HuH-7 (cell line): ENCODE measurements around the gene SORCS2.

Experiments
- DNase-seq: peaks from one replicate; pipeline ENCODE4 v3.0.0; 2011; ENCODE audit warnings: low spot score

Gene SORCS2

DNA sequence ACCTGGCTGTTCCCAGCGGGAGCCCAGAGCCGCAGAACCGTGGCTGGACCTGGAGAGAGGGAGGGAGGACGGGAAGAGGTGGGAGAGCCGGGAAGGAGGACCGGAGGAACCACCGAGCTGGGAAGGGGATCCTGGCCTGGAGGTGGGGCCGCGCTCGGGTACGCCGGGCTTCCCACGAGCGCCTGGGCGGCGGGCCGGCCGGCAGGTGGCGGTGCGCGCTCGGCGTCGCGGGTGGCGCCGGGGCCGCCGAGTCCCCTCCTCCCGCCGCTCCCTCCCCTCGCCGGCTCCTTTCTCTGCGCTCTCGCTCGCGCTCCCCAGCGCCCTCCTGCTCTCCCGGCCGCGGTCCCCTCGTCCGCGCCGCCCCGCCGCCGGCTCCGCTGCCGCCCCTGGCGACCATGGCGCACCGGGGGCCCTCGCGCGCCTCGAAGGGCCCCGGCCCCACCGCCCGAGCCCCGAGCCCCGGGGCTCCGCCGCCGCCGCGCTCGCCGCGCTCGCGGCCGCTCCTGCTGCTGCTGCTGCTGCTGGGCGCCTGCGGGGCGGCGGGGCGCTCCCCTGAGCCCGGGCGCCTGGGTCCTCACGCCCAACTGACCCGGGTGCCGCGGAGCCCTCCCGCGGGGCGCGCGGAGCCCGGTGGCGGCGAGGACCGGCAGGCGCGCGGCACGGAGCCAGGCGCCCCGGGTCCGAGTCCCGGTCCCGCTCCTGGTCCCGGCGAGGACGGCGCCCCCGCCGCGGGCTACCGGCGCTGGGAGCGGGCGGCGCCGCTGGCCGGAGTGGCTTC is at the start of gene SORCS2:
Gene SORCS2, plus strand, starts transcription at position 287 of the 778 bp plus-strand sequence.
- peak; percentile 76 for DNase-seq

DNA sequence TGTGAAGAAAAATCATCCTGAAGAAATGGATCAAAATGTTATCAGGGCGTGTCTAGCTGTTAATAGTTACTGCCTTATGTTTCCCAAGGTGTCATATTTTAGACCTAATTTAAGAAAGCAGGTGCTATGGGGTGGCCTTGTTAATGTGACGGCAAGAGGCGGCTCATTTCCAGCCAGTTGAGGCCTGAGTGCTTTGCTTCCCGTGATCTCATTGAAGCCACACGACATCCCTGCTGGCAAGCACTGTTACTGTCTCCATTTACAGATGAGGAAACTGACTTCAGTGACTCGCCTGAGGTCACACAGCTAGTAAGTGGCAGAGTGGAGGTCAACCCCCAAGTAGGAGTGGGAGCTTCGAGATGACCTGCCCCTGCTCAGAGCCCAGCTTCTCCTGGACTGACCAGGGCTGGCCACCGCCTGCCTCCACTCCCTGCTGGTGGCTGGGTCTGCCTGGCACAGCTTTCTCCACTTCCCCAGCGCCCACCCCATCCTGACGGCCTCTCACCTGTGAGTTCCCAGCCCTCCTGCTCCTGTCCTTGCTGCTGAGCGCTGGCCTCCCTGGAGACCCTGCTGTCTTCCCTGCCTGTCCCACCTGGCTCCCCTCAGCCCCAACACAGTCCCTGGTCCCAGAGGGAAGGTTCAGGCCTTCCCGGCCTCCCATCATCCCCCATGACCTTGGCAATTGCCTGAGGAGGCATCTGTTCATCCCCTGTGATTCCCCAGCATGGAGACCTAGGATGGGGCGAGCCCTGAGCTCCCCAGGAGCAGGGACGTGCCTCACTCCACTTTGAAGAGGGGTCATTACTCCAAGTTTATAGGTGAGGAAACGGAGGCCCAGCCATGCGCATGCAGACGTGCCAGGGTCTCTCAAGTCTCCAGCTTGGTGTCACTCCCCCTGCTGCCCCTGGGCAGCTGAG is 47.7 kb upstream of the SORCS2 start:
- DNase-seq: no peak

DNA sequence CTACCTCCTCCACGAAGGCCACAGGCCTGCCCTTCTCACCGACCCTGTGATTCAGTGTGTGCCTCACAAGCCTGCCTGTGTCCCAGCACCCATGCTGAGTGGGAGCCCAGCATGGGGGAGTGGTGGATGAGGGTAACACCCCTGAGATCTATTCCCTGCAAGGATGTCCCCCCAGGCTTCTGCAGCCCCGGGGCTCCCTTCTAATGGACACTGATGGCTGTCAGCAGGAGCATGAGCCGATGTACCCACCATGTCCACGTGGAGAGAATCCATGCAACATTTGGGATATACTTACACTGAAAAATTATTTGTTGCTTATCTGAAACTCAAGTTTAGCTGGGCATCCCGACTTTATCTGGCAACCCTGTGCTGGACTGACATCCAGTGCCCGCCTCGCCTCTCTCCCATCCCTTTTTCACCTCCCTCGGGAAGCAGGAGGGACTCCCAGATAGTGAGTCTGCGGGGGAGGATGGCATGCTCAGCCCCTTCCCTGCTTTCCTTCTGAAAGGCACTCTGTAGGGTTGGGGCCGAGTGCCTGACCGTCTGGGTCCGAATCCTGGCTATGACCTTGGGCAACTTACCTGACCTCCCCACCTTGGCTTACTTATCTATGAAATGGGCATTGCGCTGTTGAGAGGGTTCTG is 46.9 kb upstream of the SORCS2 start:
- DNase-seq: no peak

DNA sequence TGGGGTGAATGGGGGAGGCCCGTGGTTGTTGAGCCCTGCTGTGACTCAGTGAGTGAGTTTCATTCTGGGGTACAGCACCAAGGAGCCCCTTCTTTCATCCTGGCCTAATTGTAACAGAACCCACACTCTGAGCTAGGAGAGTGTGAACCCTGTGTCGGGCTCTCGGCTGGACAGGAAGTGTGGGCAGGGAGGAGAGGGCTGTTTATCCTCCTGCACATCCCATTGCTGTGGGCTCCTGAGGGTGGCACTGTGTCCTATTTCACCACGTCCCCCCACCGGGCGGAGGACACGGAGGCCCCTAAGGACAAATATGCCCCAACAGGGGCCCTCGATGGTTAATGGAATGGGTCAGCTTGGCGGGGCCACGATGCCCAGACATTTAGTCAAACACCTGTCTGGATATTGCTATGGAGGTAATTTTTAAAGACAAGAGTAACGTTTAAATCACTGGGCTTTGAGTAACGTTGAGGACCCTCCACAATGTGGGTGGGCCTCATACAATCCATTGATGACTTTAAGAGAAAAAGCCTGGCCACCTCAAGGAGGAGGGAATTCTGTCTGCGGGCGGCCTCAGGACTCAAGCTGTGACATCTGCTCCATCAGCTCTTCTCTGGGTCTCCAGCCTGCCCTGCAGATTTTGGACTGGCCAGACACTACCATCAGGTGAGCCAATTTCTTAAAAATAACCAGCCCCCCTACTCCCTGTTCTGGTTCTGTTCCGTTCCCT is 46.1 kb upstream of the SORCS2 start:
- DNase-seq: no peak

DNA sequence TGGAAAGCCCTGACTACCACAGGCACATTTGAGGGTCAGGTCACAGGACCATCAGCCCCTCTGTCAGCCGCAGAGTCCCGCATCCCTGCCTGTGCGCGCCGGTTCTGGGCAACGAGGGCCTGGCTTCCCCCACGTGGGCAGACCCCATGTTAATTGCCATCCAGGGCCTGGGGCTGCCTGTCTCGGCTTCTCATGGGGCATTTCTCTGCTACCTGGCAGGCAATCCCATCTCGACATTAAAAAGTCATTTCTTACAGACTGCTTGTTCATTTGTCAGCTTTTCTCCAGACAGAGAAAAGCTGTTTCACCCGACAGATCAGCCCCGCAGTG is 45.6 kb upstream of the SORCS2 start:
- no peak for DNase-seq

DNA sequence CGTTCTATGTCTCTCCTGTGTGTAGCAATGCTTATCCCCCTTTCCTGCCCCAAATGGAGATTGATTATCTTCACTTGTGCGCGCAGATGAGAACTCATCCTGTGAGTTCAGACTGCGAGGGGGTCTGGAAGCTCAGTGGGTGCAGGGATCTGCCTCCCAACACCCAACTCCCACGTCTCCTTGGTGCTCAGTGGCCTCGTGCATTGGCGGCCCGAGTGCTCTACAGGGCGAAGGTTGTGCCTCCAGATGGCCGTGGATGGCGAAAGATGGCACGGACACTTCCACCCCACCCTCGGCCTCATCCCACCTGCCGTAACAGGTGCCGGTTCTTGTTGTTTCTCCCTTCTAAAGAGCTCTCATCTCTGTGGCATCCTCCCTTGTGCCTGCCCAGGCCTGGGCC is 45.1 kb upstream of the SORCS2 start:
- DNase-seq: no peak

DNA sequence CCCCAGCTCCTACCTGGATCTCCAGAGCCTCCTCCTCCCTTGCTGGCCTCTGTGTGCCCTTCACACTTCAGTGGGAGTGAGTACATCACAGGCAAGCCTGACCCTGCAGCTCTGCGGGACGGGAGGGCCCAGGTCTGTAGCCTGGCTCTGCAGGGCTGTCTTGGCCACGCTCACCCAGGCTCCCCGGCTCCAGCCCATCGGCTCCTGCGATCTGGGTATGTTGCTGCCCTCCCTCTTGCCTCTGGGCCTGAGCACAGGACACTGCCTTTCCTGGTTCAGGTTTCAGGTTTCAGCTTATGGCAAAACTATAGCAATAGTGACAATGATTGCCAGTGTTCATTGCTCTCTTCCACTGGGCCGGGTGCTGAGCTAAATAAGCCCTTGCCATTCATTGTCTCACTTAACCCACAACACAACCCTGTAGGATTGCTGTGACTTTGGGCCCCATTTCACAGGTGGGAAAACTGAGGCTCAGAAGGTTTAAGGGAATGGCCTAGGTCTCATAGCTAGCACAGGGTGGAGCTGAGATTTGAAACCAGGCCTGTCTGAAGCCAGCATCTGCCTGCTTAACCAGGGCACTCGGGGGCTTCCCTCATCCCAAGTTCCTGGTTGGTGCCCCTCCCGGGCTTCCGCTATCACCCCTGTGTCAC is 44.6 kb upstream of the SORCS2 start:
- DNase-seq: no peak

DNA sequence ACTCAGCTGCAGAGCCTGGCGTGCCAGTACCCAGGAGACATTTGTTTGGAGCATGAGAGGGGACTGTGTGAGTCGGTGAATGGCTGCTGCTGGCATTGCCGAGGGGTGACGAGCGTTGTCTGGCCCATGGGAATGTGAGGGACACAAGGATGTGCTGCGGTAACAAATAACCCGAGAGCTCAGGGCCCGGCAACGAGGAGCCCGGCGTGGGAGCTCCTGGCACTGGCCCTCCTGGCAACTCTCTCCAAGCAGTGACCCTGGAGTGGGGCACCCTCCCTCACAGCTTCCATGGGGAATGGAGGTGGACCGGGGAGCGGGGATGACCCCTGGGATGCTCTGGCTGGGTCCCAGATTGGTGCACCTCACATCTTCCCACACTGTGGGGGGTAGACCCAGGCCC is 44.0 kb upstream of the SORCS2 start:
- DNase-seq: no peak

DNA sequence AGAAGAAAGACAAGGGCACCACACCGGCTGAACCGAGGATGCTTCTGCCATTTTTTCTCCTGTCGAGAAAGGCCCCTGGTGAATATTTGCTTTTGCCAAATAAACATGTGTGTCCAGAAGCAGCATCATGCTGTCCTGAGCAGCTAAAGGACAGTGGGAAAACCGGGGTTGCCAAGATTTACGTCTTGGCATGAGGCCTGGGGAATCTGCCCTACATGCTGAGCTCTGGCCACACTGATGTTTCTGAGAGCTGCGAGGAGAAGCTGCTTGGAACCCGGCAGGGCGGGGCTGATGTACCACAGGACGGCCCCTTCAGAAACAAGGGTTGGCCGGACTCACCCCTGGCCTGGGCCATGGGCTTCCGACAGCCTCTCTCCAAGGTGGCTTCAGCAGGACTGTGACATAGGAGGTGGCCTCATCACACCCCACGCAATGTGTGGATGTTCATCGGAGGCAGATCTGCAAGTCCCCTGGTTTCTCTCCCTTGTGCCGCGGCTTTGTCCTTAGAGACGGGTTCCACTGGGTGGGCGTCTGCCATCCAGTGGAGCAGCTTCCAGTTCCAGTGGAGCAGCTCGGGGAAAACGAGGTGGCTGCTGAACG is 42.2 kb upstream of the SORCS2 start:
- DNase-seq: no peak

DNA sequence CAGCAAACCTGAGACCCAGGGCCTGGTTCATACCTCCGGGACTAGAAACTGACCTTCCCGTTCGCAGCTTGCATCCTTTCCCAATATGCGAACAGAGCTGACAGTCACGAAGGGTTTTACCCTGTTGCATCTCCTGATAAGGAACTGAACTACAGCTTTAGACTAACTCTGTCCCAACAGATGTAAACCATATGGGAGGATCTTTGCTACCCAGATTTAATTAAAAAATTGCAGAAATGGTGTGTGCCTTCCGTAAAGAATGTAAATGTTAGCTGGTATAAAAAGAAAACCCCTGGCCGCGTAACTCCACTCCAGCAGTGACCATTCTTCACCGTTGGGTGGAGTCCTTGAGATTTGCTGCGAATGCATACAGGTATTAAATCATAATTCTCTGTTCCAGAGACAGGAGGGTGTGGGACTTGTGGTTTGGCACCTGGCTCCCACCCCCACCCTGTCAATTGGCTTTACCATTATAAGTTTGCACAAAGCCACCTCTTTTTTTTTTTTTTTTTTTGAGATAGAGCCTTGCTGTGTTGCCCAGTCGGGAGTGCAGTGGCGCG is 40.6 kb upstream of the SORCS2 start:
- peak; percentile 68 for DNase-seq

DNA sequence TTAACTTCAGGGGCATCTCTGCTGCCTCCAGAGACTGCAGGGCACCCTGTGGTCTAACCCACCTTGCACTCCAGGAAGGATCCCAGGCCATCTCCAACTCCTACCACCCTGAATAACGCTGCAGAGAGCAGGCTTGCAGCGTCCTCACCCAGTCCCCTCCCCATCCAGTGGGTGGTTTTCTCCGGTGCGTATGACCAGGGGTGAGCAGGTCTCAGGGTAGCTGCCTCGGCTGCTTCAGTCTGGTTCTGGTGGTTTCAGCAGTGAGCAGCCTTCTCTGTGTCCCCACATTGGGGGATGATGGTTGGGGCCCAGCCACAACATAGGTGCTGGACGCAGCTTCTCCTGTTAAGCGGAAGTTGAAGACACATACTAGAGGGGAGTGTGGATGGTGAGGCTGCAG is 38.6 kb upstream of the SORCS2 start:
- no peak for DNase-seq

DNA sequence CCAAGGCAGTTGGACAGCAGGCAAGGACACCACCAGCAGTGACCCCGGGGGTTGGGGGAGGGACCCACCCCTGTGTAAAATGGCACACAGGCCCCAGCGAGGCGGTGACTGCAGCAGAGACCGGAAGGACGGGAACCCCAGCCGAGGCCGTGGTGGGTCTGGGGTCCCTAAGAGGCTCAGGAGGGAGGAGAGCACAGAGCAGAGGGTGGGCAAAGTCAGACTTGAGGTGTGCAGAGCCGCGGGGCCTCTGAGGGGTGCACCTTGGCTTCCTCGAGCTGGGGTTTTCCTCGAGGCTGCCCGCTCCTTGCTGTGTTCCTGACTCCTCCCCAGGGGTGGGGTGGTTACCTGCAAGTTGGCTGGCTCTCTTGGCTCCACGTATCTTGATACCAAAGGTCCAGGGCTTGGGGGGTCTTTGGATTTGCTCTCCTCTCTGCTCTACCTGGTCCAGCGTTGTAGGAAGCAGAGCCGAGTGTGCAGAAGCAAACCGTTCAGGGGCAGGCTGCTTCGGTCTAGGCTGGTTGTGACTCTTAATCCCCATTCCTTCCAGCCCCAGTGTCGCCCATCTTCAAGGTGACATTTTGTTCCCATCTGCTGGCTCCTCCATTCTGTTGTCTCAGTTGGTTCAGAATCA is 37.9 kb upstream of the SORCS2 start:
- no peak for DNase-seq

DNA sequence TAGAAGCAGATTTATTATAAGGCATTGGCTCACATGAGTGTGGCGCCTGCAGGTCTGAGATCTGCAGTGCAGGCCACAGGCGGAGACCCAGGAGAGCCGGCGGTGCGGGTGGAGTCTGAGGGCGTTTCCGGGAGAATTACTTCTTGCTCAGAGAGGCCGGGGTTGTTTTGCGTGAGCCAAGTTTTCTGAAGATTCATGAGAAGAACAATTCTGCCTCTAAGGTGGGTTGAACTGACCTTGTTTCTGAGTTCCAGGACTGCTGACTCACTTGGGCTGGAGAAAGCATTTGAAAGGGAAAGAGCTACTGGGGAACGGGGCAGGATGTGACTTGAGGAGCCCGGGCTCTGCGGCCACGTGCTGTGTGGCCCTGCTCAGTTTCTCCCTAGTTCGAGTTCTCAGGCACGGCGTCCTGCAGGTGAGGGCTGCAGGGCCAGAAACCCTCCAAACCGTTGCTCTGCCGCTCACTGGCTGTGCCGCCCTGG is 36.7 kb upstream of the SORCS2 start:
- DNase-seq: no peak

DNA sequence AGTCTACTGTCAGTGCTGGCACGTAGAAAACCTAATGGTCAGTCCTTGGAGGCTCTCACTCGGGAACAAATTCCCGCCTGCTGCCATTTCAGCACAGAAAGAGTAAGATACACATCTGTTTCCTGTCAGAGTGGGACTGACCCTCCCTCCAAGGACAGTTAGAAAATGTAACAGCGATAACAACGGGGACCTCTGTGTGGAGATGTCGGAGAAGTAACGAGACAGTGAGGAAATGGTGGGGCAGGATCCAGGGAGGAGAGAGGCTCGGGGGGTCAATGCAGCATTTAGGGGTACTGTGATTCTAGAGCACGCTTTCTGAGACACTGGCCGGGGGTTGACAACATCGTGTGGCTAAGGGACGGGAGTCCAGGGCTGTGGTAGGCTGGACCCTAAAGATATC is 36.0 kb upstream of the SORCS2 start:
- no peak for DNase-seq

DNA sequence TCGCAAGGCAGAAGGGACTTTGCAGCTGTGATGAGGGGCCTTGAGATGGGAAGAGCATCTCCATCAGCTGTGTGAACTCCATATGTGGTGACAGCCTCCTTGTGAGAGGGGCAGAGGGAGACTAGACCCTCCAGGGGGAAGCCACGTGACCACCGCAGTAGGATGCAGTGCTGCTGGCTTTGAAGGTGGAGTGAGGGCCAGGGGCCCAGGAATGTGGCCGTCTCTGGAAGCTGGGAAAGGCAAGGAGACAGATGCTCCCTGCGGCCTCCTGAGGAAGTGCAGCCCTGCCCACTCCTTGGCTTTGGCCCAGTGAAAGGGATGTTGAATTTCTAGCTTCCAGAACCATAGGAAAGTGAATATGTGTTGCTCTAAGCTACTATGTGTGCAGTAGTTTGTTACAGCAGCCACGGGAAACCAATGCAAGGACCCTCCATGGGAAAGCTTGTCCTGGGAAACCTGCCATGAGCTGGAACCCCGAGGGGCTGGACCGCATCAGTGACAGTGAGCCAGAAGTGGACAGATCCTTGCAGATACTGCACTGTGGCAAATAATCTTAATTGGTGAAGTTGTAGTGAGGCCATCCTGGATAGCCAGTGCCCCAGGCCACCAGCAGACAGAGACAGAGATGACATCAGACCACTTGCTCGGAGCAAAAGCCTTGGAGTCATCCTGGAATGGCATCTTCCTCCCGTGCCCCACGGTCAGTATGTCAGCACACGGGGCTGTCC is 35.4 kb upstream of the SORCS2 start:
- no peak for DNase-seq

DNA sequence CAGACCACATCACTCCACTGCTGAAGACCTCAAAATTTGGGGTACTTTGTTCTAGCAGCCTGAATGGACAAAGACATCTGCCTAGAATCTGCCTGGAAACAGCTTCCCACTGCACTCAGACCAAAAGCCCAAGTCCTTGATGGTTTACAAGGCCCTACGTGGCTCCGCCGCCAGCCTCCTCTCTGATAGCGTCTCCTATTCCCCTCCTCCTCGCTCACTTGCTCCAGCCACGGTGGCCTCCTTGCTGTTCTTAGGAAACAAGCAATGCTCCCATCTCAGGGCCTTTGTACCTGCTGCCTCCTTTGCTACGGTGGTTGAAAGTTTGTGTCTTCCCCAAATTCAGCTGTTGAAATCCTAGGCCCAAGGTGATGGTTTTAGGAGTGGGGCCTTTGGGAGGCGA is 34.7 kb upstream of the SORCS2 start:
- no peak for DNase-seq

DNA sequence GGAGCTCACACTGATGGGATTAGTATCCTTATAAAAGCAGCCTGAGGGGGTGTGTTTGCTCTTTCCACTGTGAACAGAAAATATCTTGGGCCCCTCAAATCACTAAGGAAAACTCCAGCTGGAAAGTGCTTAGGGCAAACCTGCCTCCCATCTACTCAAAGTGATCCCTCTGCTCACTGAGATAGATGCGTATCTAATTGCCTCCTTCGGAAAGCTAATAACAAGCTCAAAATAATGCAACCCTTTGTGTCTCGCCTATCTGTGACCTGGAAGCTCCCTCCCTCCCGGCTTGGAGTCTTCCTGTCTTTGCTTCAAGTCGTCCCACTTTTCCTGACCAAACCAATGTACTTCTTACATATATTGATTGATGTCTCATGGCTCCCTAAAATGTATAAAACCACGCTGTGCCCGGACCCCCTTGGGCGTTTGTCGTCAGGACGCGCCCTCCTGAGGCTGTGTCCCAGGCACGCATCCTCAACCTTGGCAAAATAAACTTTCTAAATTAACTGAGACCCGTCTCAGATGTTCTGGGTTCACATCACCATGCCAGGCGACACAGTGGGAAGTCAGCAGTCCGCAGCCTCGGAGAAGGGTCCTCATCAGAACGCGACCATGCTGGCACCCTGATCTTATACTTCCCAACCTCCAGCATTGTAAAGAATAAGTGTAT is 34.1 kb upstream of the SORCS2 start:
- no peak for DNase-seq

DNA sequence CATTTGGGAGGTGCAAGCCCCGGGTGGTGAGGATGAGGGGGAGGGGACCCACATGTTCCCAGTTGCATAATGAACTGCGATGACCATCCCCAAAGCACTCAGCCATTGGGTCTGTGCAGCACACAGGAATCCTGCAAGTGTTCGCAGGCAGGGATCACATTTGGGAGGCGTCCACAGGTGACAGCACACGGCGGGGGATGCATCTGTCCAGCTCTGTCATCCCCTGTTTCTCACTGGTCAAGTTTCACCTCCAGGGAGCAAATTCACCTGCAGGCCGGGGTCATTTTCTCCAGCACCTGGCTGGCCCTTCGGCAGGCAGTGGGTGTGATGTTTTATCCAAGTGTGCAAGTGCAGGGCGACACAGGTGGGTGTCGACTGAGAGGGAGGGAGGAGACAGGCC is 33.3 kb upstream of the SORCS2 start:
- no peak for DNase-seq

DNA sequence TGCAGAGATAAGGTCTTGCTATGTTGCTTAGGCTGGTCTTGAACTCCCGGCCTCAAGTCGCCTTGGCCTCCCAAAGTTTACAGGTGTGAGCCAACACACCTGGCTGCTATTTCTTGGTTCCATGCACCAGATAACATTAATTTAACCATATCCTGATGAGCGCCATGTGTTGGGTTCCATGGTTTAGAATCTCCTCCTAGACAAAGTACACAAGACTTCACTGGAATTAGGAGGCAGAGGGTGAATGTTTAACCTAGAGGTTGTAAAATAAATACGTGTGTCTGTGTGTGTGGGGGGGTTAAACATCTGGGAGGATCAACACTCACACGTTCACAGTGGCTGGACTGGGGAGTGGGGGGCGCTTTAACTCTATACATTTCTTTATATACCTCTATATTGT is 32.4 kb upstream of the SORCS2 start:
- peak; percentile 74 for DNase-seq
